T-helper 17 cell (primary cell): ENCODE measurements around the gene CDH22. TPM values are rescaled to one million over a fixed set of nuclear protein-coding genes. Genes with fewer than 3 reads are reported as not detected.

Experiments used
- ATAC-seq: fragments of 150-1000 bp; cut with Tn5 transposase; 2 replicates; pipeline ENCODE4 v1.10.0; 2021; ENCODE audit warnings: mild to moderate bottlenecking, moderate library complexity
- DNase-seq, 3 donors: peaks; one replicate each; pipeline versions ENCODE4 v3.0.0 to v3.0.0-alpha.2; 2020 to 2021
- H3K9me3 ChIP-seq: one replicate; pipeline ENCODE4 v1.7.0; 2013; ENCODE audit warnings: low read length, mild to moderate bottlenecking; ENCODE audit not compliant: control insufficient read depth, poor library complexity, severe bottlenecking
- H3K27ac Mint-ChIP-seq: one replicate; pipeline ENCODE4 v1.8.0; 2022; ENCODE audit warnings: mild to moderate bottlenecking, moderate library complexity, mixed read lengths
- H3K27me3 Mint-ChIP-seq: one replicate; pipeline ENCODE4 v1.8.0; 2022; ENCODE audit warnings: mixed read lengths
- H3K36me3 Mint-ChIP-seq: one replicate; pipeline ENCODE4 v1.8.0; 2022; ENCODE audit warnings: low read depth, mixed read lengths
- H3K4me1 Mint-ChIP-seq: one replicate; pipeline ENCODE4 v1.8.0; 2022; ENCODE audit warnings: mild to moderate bottlenecking, mixed read lengths
- H3K4me3 Mint-ChIP-seq: one replicate; pipeline ENCODE4 v1.8.0; 2022; ENCODE audit warnings: mild to moderate bottlenecking, moderate library complexity, mixed read lengths
- total RNA-seq, 4 donors: library from RNA in 2 of 4; stranded (reverse) in 2 of 4; gene quantifications; one replicate each; pipeline ENCODE4 v1.2.3 and lab custom pipeline; 2022 to 2026

Gene CDH22
- total RNA-seq, 2 donors from 2014 or later = not detected

- ATAC-seq = no peak
- H3K4me1 Mint-ChIP-seq = no peaks in the 10 kb centered on the region
- peaks cover 64% of the 10 kb centered on the region for H3K27me3 Mint-ChIP-seq
- no peak overlapping the region for H3K4me3 Mint-ChIP-seq
- no peak overlapping the region for H3K27ac Mint-ChIP-seq
- no peak for DNase-seq
- peaks cover 11% of the 10 kb centered on the region for H3K9me3 ChIP-seq
- H3K36me3 Mint-ChIP-seq = peaks cover 3% of the 10 kb centered on the region
Measured at GRCh38 chr20:46273717-46274116, 34.6 kb downstream of the CDH22 start.

GRCh38 chr20:46272389-46273047, 35.8 kb downstream of the CDH22 start:
- H3K36me3 Mint-ChIP-seq = peaks cover 3% of the 10 kb centered on the region
- ATAC-seq = no peak
- no peaks in the 10 kb centered on the region for H3K4me1 Mint-ChIP-seq
- H3K4me3 Mint-ChIP-seq = no peak overlapping the region
- no peak overlapping the region for H3K27ac Mint-ChIP-seq
- H3K9me3 ChIP-seq = peaks cover 11% of the 10 kb centered on the region
- DNase-seq = no peak
- H3K27me3 Mint-ChIP-seq = peaks cover 63% of the 10 kb centered on the region

GRCh38 chr20:46270977-46271744, 37.1 kb downstream of the CDH22 start:
- peaks cover 58% of the 10 kb centered on the region for H3K27me3 Mint-ChIP-seq
- no peak overlapping the region for H3K27ac Mint-ChIP-seq
- no peak for ATAC-seq

GRCh38 chr20:46269372-46269771, 38.9 kb downstream of the CDH22 start:
- DNase-seq = no peak
- no peak overlapping the region for H3K27ac Mint-ChIP-seq
- H3K4me3 Mint-ChIP-seq = no peak overlapping the region
- no peaks in the 10 kb centered on the region for H3K4me1 Mint-ChIP-seq
- no peaks in the 10 kb centered on the region for H3K36me3 Mint-ChIP-seq
- H3K27me3 Mint-ChIP-seq = peaks cover 52% of the 10 kb centered on the region
- H3K9me3 ChIP-seq = peaks cover 8% of the 10 kb centered on the region
- no peak for ATAC-seq

More at GRCh38 chr20:46270977-46271744, 37.1 kb downstream of the CDH22 start:
- no peaks in the 10 kb centered on the region for H3K36me3 Mint-ChIP-seq
- DNase-seq = no peak
- no peaks in the 10 kb centered on the region for H3K4me1 Mint-ChIP-seq
- no peak overlapping the region for H3K4me3 Mint-ChIP-seq
- peaks cover 11% of the 10 kb centered on the region for H3K9me3 ChIP-seq

GRCh38 chr20:46268662-46269061, 39.6 kb downstream of the CDH22 start:
- H3K4me1 Mint-ChIP-seq = no peaks in the 10 kb centered on the region
- no peak overlapping the region for H3K4me3 Mint-ChIP-seq
- ATAC-seq (no peak), DNase-seq (no peak)
- H3K27me3 Mint-ChIP-seq = peaks cover 59% of the 10 kb centered on the region
- H3K36me3 Mint-ChIP-seq = peaks cover 1% of the 10 kb centered on the region
- peaks cover 7% of the 10 kb centered on the region for H3K9me3 ChIP-seq
- H3K27ac Mint-ChIP-seq = no peak overlapping the region

GRCh38 chr20:46268131-46268614, 40.1 kb downstream of the CDH22 start:
- Mint-ChIP-seq H3K27ac (no peak overlapping the region), H3K27me3 (peaks cover 64% of the 10 kb centered on the region), H3K4me1 (no peaks in the 10 kb centered on the region), H3K4me3 (no peak overlapping the region), H3K36me3 (peaks cover 2% of the 10 kb centered on the region)
- DNase-seq (no peak), ATAC-seq (no peak)
- H3K9me3 ChIP-seq = peaks cover 2% of the 10 kb centered on the region

GRCh38 chr20:46267108-46268105, 40.9 kb downstream of the CDH22 start:
- DNase-seq = no peak
- Mint-ChIP-seq H3K4me1 (no peaks in the 10 kb centered on the region), H3K27ac (no peak overlapping the region), H3K27me3 (peaks cover 72% of the 10 kb centered on the region), H3K4me3 (no peak overlapping the region), H3K36me3 (peaks cover 5% of the 10 kb centered on the region)
- H3K9me3 ChIP-seq = no peaks in the 10 kb centered on the region
- no peak for ATAC-seq

- H3K27ac Mint-ChIP-seq = no peak overlapping the region
- DNase-seq (no peak), ATAC-seq (no peak)
- H3K4me1 Mint-ChIP-seq = no peaks in the 10 kb centered on the region
- no peak overlapping the region for H3K4me3 Mint-ChIP-seq
- H3K27me3 Mint-ChIP-seq = peaks cover 65% of the 10 kb centered on the region
- peaks cover 5% of the 10 kb centered on the region for H3K36me3 Mint-ChIP-seq
- H3K9me3 ChIP-seq = no peaks in the 10 kb centered on the region
Measured at GRCh38 chr20:46265539-46265938, 42.8 kb downstream of the CDH22 start.

GRCh38 chr20:46264391-46265266, 43.7 kb downstream of the CDH22 start:
- Mint-ChIP-seq H3K36me3 (peaks cover 5% of the 10 kb centered on the region), H3K4me3 (no peak overlapping the region), H3K4me1 (peaks cover under 1% of the 10 kb centered on the region), H3K27ac (no peak overlapping the region), H3K27me3 (peaks cover 64% of the 10 kb centered on the region)
- H3K9me3 ChIP-seq = no peaks in the 10 kb centered on the region
- ATAC-seq (no peak), DNase-seq (no peak)

GRCh38 chr20:46261456-46262253, 46.6 kb downstream of the CDH22 start:
- H3K36me3 Mint-ChIP-seq = peaks cover 5% of the 10 kb centered on the region
- no peak for ATAC-seq
- H3K4me3 Mint-ChIP-seq = no peak overlapping the region
- peaks cover 62% of the 10 kb centered on the region for H3K27me3 Mint-ChIP-seq
- H3K9me3 ChIP-seq = no peaks in the 10 kb centered on the region
- peaks cover 3% of the 10 kb centered on the region for H3K4me1 Mint-ChIP-seq
- H3K27ac Mint-ChIP-seq = no peak overlapping the region
- no peak for DNase-seq

- Mint-ChIP-seq H3K27me3 (peaks cover 55% of the 10 kb centered on the region), H3K4me3 (no peak overlapping the region), H3K4me1 (peaks cover 3% of the 10 kb centered on the region), H3K36me3 (peaks cover 5% of the 10 kb centered on the region), H3K27ac (no peak overlapping the region)
- H3K9me3 ChIP-seq = no peaks in the 10 kb centered on the region
- no peak for DNase-seq
- ATAC-seq = no peak
Measured at GRCh38 chr20:46260936-46261454, 47.3 kb downstream of the CDH22 start.
